Measurements from ENCODE around the gene MAP3K14.

MAP3K14 gene

DNA sequence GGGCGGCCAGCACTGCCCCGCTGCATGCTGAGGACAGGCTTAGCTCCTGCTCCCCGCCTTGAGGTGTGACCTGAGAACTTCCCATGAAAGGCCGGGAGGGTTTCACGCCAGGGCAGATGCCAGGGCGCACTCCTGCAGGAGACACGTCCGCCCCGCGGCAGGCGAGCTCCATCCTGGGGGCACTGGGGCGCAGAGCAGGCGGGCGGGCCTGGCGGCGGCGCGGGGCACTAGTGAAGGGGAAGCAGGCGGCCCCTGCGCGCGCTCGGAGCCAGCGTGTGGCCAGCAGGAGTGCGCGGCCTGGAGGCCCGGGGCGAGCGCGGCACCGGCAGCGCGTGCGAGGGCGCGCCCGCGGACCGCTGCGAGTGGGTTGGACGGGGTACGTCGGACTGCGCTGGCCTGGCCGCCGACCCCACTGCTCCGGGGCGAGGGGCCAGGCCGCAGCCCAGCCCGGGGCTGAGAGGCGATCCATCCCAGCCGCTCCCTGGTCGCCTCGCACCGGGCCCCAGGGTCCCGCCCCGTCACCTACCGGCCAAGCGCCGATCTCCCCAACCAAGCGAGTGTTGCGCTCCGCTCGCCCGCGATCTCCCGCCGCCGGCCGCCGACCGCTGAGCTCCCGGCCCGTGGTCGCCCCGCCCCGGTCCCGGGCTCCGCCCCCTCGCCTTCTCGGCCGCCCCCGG, at the start of gene MAP3K14:
Gene MAP3K14, minus strand, starts transcription at position 587 of the 677 bp plus-strand sequence. CDS start 26,275 bp downstream, outside the sequence.
- peaks cover 4% of the 10 kb centered on the region; the same call in 1 of the 2 replicates for H3K27me3 ChIP-seq (ENCODE audit: control insufficient read depth, insufficient read depth, low read length)
- H3K4me3 ChIP-seq (ENCODE audit: low read depth, low read length) = peak within 1 kb of the TSS; percentile 81
- no peaks in the 10 kb centered on the region for H3K36me3 ChIP-seq (ENCODE audit: control insufficient read depth, insufficient read depth, low read length)
- peak within 1 kb of the TSS; percentile 83 for H3K9ac ChIP-seq (ENCODE audit: low read length)
- H3K9me3 ChIP-seq (ENCODE audit: control insufficient read depth, insufficient read depth, low read depth, low read length) = no peaks in the 10 kb centered on the region
- H3K4me1 ChIP-seq (ENCODE audit: control insufficient read depth, insufficient read depth, low read length) = peaks cover 36% of the 10 kb centered on the region
- H3K27ac ChIP-seq (ENCODE audit: low read depth, low read length) = no peak within 1 kb of the TSS

DNA sequence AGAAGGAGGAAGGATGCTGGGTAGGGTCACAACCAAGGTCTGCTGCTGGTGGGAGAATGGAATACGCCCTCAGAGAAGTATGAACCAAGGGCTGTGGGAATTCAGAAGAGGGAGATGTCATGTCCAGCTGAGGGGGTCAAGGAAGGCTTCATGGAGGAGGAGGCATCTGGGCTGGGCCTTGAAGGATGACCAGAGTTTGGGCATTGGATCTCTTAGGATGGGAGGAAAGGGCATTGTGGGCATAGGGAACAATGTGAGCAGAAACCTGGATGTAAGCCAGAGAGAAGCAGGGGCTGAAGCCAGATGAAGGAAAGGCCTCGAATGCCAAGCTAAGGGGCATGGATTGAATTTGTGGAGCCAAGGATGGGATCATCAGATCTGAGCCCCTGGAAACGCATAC, 49.2 kb upstream of the MAP3K14 start:
- Histone ChIP-seq H3K9ac (ENCODE audit: low read length) (no peak overlapping the region), H3K27ac (ENCODE audit: low read depth, low read length) (no peak overlapping the region)

GRCh38 chr17:45364531-45365390, 47.9 kb upstream of the MAP3K14 start:
- no peaks in the 10 kb centered on the region for H3K9me3 ChIP-seq (ENCODE audit: control insufficient read depth, insufficient read depth, low read depth, low read length)
- no peaks in the 10 kb centered on the region for H3K36me3 ChIP-seq (ENCODE audit: control insufficient read depth, insufficient read depth, low read length)
- H3K4me3 ChIP-seq (ENCODE audit: low read depth, low read length) = no peak overlapping the region
- H3K4me1 ChIP-seq (ENCODE audit: control insufficient read depth, insufficient read depth, low read length) = peaks cover 21% of the 10 kb centered on the region
- peak overlapping the region; percentile 88 for H3K27ac ChIP-seq (ENCODE audit: low read depth, low read length)
- H3K27me3 ChIP-seq (ENCODE audit: control insufficient read depth, insufficient read depth, low read length) = no peaks in the 10 kb centered on the region
- peak overlapping the region; percentile 74 for H3K9ac ChIP-seq (ENCODE audit: low read length)

More for the DNA sequence above, 49.2 kb upstream of the MAP3K14 start:
- H3K27me3 ChIP-seq (ENCODE audit: control insufficient read depth, insufficient read depth, low read length) = no peaks in the 10 kb centered on the region
- H3K9me3 ChIP-seq (ENCODE audit: control insufficient read depth, insufficient read depth, low read depth, low read length) = no peaks in the 10 kb centered on the region
- peaks cover 26% of the 10 kb centered on the region for H3K4me1 ChIP-seq (ENCODE audit: control insufficient read depth, insufficient read depth, low read length)
- no peak overlapping the region for H3K4me3 ChIP-seq (ENCODE audit: low read depth, low read length)
- H3K36me3 ChIP-seq (ENCODE audit: control insufficient read depth, insufficient read depth, low read length) = no peaks in the 10 kb centered on the region

GRCh38 chr17:45363498-45363897, 46.7 kb upstream of the MAP3K14 start:
- Histone ChIP-seq H3K4me3 (ENCODE audit: low read depth, low read length) (no peak overlapping the region), H3K9me3 (ENCODE audit: control insufficient read depth, insufficient read depth, low read depth, low read length) (no peaks in the 10 kb centered on the region), H3K27me3 (ENCODE audit: control insufficient read depth, insufficient read depth, low read length) (no peaks in the 10 kb centered on the region), H3K27ac (ENCODE audit: low read depth, low read length) (no peak overlapping the region), H3K9ac (ENCODE audit: low read length) (no peak overlapping the region), H3K4me1 (ENCODE audit: control insufficient read depth, insufficient read depth, low read length) (peaks cover 21% of the 10 kb centered on the region), H3K36me3 (ENCODE audit: control insufficient read depth, insufficient read depth, low read length) (no peaks in the 10 kb centered on the region)

- no peaks in the 10 kb centered on the region for H3K27me3 ChIP-seq (ENCODE audit: control insufficient read depth, insufficient read depth, low read length)
Measured at GRCh38 chr17:45361976-45362375, 45.2 kb upstream of the MAP3K14 start.

DNA sequence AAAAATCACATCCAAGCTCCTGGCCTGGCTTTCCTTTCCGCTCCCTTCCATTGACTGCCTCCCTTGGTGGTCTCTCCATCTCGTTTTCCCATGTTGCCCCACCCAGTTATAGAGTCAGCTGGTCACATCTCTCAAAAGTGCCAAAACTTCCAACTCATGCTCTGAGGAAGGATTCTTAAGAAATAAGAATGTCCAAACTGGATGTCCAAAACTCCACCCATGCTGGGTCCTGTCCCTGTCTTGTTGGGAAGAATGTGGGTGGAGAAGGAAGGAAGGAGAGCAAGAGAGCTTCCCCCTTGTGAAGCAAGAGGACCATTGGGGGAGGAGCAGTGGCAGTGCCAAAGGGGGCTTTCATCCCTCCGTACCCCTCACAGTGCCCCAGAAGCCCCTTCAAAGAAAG, 44.6 kb upstream of the MAP3K14 start:
- H3K27me3 ChIP-seq (ENCODE audit: control insufficient read depth, insufficient read depth, low read length) = no peaks in the 10 kb centered on the region
- H3K9ac ChIP-seq (ENCODE audit: low read length) = no peak overlapping the region
- no peak overlapping the region for H3K4me3 ChIP-seq (ENCODE audit: low read depth, low read length)
- no peaks in the 10 kb centered on the region for H3K9me3 ChIP-seq (ENCODE audit: control insufficient read depth, insufficient read depth, low read depth, low read length)
- no peaks in the 10 kb centered on the region for H3K36me3 ChIP-seq (ENCODE audit: control insufficient read depth, insufficient read depth, low read length)
- peaks cover 11% of the 10 kb centered on the region for H3K4me1 ChIP-seq (ENCODE audit: control insufficient read depth, insufficient read depth, low read length)
- no peak overlapping the region for H3K27ac ChIP-seq (ENCODE audit: low read depth, low read length)

More at GRCh38 chr17:45361976-45362375, 45.2 kb upstream of the MAP3K14 start:
- Histone ChIP-seq H3K4me1 (ENCODE audit: control insufficient read depth, insufficient read depth, low read length) (peaks cover 16% of the 10 kb centered on the region), H3K9me3 (ENCODE audit: control insufficient read depth, insufficient read depth, low read depth, low read length) (no peaks in the 10 kb centered on the region), H3K4me3 (ENCODE audit: low read depth, low read length) (no peak overlapping the region), H3K9ac (ENCODE audit: low read length) (no peak overlapping the region), H3K27ac (ENCODE audit: low read depth, low read length) (no peak overlapping the region), H3K36me3 (ENCODE audit: control insufficient read depth, insufficient read depth, low read length) (no peaks in the 10 kb centered on the region)

DNA sequence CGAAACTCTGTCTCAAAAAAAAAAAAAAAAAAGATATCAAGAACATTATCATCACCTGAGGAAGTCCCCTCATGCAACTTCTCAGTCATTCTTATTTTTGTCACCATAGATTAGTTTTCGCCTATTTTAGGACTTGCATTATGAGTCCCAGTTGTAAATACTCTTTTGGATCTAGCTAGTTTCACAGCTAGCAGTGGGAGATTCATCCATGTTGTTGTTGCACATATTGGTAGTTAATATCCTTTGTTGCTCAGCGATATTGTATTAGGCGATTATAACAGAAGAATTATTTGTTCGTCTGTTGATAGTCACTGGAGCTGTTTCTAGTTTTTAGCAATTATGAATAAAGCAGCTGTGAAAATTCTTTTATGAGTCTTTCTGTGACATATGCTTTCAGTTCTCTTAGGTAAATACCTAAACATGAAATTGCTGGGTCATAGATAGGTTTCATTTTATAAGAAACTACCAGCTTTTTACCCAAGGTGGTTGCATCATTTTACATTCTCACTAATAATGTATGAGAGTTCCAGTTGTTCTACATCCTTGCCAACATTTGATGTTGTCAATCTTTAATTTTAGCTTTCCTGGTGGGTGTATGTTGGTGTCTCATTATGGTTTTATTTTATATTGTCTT, 40.7 kb upstream of the MAP3K14 start:
- no peaks in the 10 kb centered on the region for H3K9me3 ChIP-seq (ENCODE audit: control insufficient read depth, insufficient read depth, low read depth, low read length)
- no peak overlapping the region for H3K9ac ChIP-seq (ENCODE audit: low read length)
- H3K4me3 ChIP-seq (ENCODE audit: low read depth, low read length) = no peak overlapping the region
- no peaks in the 10 kb centered on the region for H3K36me3 ChIP-seq (ENCODE audit: control insufficient read depth, insufficient read depth, low read length)
- no peaks in the 10 kb centered on the region for H3K27me3 ChIP-seq (ENCODE audit: control insufficient read depth, insufficient read depth, low read length)
- H3K27ac ChIP-seq (ENCODE audit: low read depth, low read length) = no peak overlapping the region
- no peaks in the 10 kb centered on the region for H3K4me1 ChIP-seq (ENCODE audit: control insufficient read depth, insufficient read depth, low read length)

GRCh38 chr17:45355087-45355486, 38.3 kb upstream of the MAP3K14 start:
- Histone ChIP-seq H3K4me3 (ENCODE audit: low read depth, low read length) (no peak overlapping the region), H3K27ac (ENCODE audit: low read depth, low read length) (no peak overlapping the region), H3K27me3 (ENCODE audit: control insufficient read depth, insufficient read depth, low read length) (no peaks in the 10 kb centered on the region), H3K4me1 (ENCODE audit: control insufficient read depth, insufficient read depth, low read length) (no peaks in the 10 kb centered on the region), H3K9ac (ENCODE audit: low read length) (no peak overlapping the region), H3K9me3 (ENCODE audit: control insufficient read depth, insufficient read depth, low read depth, low read length) (peaks cover 5% of the 10 kb centered on the region; the same call in 1 of the 2 replicates), H3K36me3 (ENCODE audit: control insufficient read depth, insufficient read depth, low read length) (no peaks in the 10 kb centered on the region)

DNA sequence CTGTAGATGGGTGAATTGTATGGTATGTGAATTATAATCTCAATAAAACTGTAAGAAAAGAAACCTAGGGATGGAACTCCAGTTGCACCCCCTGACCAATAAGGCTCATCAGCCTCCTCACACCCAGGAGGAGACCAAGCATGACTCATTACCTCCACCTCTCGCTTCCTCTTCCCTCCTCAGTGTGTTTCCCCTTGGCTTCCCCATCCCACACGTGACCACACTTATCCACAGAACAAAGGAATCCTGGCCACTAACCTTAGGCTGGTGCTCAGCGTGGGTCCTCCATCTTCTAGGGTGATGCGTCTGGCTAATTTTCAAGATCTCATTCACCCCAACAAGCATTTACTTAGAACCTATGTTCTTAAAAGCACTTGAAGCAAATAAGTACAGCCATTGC, 36.2 kb upstream of the MAP3K14 start:
- no peak overlapping the region for H3K27ac ChIP-seq (ENCODE audit: low read depth, low read length)
- no peaks in the 10 kb centered on the region for H3K27me3 ChIP-seq (ENCODE audit: control insufficient read depth, insufficient read depth, low read length)
- H3K36me3 ChIP-seq (ENCODE audit: control insufficient read depth, insufficient read depth, low read length) = no peaks in the 10 kb centered on the region
- H3K4me3 ChIP-seq (ENCODE audit: low read depth, low read length) = no peak overlapping the region
- H3K9ac ChIP-seq (ENCODE audit: low read length) = no peak overlapping the region
- H3K4me1 ChIP-seq (ENCODE audit: control insufficient read depth, insufficient read depth, low read length) = no peaks in the 10 kb centered on the region
- H3K9me3 ChIP-seq (ENCODE audit: control insufficient read depth, insufficient read depth, low read depth, low read length) = peaks cover 5% of the 10 kb centered on the region; the same call in 1 of the 2 replicates

DNA sequence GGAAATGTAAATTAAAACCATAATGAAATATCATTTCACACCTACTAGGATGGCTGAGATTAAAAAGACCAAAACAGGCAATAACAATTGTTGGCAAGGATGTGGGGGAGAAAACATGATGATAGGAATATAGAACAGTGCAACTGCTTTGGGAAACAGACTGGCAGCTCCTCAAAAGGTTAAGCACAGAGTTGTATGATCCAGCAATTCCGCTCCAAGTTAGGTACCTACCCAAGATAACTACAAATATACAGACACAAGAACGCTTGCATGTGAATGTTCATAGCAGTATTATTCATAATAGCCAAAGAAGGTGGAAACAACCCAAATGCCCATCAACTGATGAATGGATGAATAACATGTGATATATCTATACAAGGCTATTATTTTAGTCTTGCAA, 35.0 kb upstream of the MAP3K14 start:
- Histone ChIP-seq H3K36me3 (ENCODE audit: control insufficient read depth, insufficient read depth, low read length) (no peaks in the 10 kb centered on the region), H3K27ac (ENCODE audit: low read depth, low read length) (no peak overlapping the region), H3K9ac (ENCODE audit: low read length) (no peak overlapping the region), H3K27me3 (ENCODE audit: control insufficient read depth, insufficient read depth, low read length) (no peaks in the 10 kb centered on the region), H3K4me3 (ENCODE audit: low read depth, low read length) (no peak overlapping the region), H3K9me3 (ENCODE audit: control insufficient read depth, insufficient read depth, low read depth, low read length) (peaks cover 5% of the 10 kb centered on the region; the same call in 1 of the 2 replicates), H3K4me1 (ENCODE audit: control insufficient read depth, insufficient read depth, low read length) (no peaks in the 10 kb centered on the region)
